ENCODE data around the gene RIMBP2.

DNA sequence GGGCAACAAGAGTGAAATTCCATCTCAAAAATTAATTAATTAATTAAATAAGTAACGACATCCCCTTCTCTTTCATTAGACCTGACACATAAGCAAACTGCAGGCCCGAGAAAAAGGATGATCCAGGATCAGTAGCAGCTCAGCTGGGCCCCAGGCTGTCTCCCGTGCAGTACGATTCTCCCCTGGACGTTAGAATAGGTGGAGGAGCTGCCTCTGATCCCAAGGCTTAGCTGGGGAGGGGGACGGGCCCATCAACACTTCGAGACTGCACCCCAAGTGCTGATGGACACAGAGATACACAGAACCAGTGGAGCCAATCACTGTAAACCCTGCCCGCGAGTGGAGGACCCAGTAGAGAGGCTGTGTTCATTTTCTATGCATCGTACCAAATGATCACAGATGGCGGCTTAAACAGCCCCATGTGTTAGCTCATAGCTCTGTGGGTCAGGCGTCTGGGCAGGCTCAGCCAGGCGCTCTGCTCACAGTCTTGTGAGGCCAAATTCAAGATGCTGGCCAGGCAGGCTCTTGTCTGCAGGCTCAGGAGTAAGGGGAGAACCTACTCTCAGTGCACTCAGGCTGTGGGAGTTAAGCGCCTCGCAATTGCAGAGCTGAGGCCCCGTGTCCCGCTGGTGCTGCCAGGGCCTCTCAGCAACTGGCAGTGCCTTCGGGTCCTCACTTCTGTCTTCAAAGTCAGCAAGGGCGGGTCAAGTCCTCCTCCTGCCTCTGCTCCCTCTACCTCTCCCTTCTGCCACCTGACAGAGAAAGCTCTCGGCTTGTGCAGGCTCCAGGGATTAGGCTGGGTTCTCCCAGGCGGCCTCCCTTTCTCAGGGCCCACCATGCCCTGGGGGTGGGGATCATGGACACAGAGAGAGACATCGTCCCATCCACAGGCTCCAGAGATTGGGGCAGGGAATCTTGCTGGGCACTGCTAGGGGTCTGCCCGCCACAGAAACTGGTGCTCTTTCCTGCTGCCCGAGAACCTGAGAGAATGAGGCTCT is 26.4 kb downstream of the RIMBP2 start:
- no peak for TF ChIP-seq CTCF (IDR thresholded peaks at IDR 0.05)
- TF ChIP-seq ZFX (IDR thresholded peaks at IDR 0.05; ENCODE audit: borderline replicate concordance): no peak
